HG03045 (cell line): ENCODE data around the gene NUP50.

Experiments used
- ATAC-seq: cut with Tn5 transposase; IDR thresholded peaks from one replicate; pipeline ENCODE4 v1.9.1; 2021; ENCODE audit warnings: mild to moderate bottlenecking, moderate library complexity; ENCODE audit not compliant: unreplicated experiment

The NUP50 gene

GRCh38 chr22:45163451-45164269 lies at the start of gene NUP50:
Gene NUP50 (plus strand): TSS chr22:45163925. CDS start chr22:45168178, 4,253 bp downstream.
- ATAC-seq: peak; percentile 78

GRCh38 chr22:45120440-45120839 lies 43.3 kb upstream of the NUP50 start:
- no peak for ATAC-seq

- no peak for ATAC-seq
Measured at GRCh38 chr22:45120931-45121330, 42.8 kb upstream of the NUP50 start.

- ATAC-seq: no peak
Measured at GRCh38 chr22:45124176-45124847, 39.4 kb upstream of the NUP50 start.

- ATAC-seq: no peak
Measured at GRCh38 chr22:45125188-45125587, 38.5 kb upstream of the NUP50 start.

- no peak for ATAC-seq
Measured at GRCh38 chr22:45127866-45128265, 35.9 kb upstream of the NUP50 start.

- no peak for ATAC-seq
Measured at GRCh38 chr22:45129703-45130524, 33.8 kb upstream of the NUP50 start.

- no peak for ATAC-seq
Measured at GRCh38 chr22:45130891-45131290, 32.8 kb upstream of the NUP50 start.

GRCh38 chr22:45131749-45132148 lies 32.0 kb upstream of the NUP50 start:
- no peak for ATAC-seq

GRCh38 chr22:45134313-45134712 lies 29.4 kb upstream of the NUP50 start:
- no peak for ATAC-seq

GRCh38 chr22:45136594-45136993 lies 27.1 kb upstream of the NUP50 start:
- no peak for ATAC-seq

GRCh38 chr22:45139693-45140092 lies 24.0 kb upstream of the NUP50 start:
- ATAC-seq: no peak

- ATAC-seq: no peak
Measured at GRCh38 chr22:45142376-45142775, 21.3 kb upstream of the NUP50 start.

GRCh38 chr22:45144916-45145315 lies 18.8 kb upstream of the NUP50 start:
- ATAC-seq: no peak

GRCh38 chr22:45149671-45150070 lies 14.1 kb upstream of the NUP50 start:
- ATAC-seq: no peak

GRCh38 chr22:45150139-45150538 lies 13.6 kb upstream of the NUP50 start:
- no peak for ATAC-seq

- no peak for ATAC-seq
Measured at GRCh38 chr22:45151503-45151902, 12.2 kb upstream of the NUP50 start.

GRCh38 chr22:45154383-45154782 lies 9.3 kb upstream of the NUP50 start:
- ATAC-seq: no peak

- ATAC-seq: no peak
Measured at GRCh38 chr22:45155050-45155840, 8.5 kb upstream of the NUP50 start.

- no peak for ATAC-seq
Measured at GRCh38 chr22:45157907-45158306, 5.8 kb upstream of the NUP50 start.
